ENCODE measurements around the gene ZNF564. TPM values are rescaled to one million over a fixed set of nuclear protein-coding genes. Genes with fewer than 3 reads are reported as not detected.

ZNF564 gene
- total and polyA plus RNA-seq, 2 experiments from 2014 or later, result 7.1 to 8.6 TPM

DNA sequence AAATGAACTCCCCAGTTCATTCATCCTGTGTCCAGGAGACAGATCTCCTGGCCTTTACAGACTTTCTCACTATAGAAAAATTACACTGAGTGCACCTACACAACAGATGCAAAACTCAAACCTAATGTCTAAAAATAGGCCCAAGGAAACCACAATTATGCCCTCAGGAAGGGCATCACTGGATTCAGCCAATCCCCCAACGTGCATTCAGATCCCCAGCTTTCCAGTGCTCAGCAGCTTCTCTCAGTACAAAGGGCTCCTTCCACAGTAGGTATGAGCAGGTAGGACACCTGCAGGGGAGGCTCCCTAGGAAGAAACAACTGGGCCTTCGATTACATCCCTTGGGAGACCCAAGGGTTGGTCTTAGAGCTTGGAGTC, 68.8 kb downstream of the ZNF564 start:
- Mint-ChIP-seq H3K36me3 (ENCODE audit: low read depth) (no peaks in the 10 kb centered on the region; the same call in 2 of the 3 replicates), H3K4me3 (no peak overlapping the region), H3K4me1 (peaks cover 10% of the 10 kb centered on the region; the same call in 2 of the 3 replicates), H3K27me3 (ENCODE audit: insufficient read depth, low read depth, poor library complexity) (peaks cover 7% of the 10 kb centered on the region), H3K9me3 (peaks cover 4% of the 10 kb centered on the region; the same call in 2 of the 3 replicates), H3K27ac (no peak overlapping the region)
- H3K79me2 ChIP-seq (replicated peaks; ENCODE audit: insufficient read depth), result 0 out of 2 replicates have a peak, but pooled peaks cover 3% of the 10 kb centered on the region
- H3K4me3 ChIP-seq, result no peak overlapping the region
- ATAC-seq (no peak), DNase-seq (ENCODE audit: low spot score) (no peak)
- H3K27ac ChIP-seq (ENCODE audit: low read depth), result no peak overlapping the region
- H4K20me1 ChIP-seq (replicated peaks; ENCODE audit: insufficient read depth), result peaks cover 8% of the 10 kb centered on the region; the same call in 1 of the 2 replicates
- H3K27me3 ChIP-seq (ENCODE audit: insufficient read depth), result peaks cover 17% of the 10 kb centered on the region
- no peaks in the 10 kb centered on the region for H3K36me3 ChIP-seq (ENCODE audit: insufficient read depth)
- no peaks in the 10 kb centered on the region for H3K9me2 ChIP-seq (ENCODE audit: insufficient read depth)
- H2AFZ ChIP-seq, result no peak overlapping the region
- TF ChIP-seq CREB1 (CRISPR knock-in tag; IDR thresholded peaks at IDR 0.05; ENCODE audit: low read depth), result no peak
- TF ChIP-seq, protein P1, sequence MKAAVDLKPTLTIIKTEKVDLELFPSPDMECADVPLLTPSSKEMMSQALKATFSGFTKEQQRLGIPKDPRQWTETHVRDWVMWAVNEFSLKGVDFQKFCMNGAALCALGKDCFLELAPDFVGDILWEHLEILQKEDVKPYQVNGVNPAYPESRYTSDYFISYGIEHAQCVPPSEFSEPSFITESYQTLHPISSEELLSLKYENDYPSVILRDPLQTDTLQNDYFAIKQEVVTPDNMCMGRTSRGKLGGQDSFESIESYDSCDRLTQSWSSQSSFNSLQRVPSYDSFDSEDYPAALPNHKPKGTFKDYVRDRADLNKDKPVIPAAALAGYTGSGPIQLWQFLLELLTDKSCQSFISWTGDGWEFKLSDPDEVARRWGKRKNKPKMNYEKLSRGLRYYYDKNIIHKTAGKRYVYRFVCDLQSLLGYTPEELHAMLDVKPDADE (IDR thresholded peaks at IDR 0.05), result no peak
- TF ChIP-seq ZNF331 (CRISPR knock-in tag; IDR thresholded peaks at IDR 0.05; ENCODE audit: low read depth), result no peak
- no peak for TF ChIP-seq NANOG (IDR thresholded peaks at IDR 0.05; ENCODE audit: borderline replicate concordance)
- no peak for TF ChIP-seq ZNF462 (CRISPR knock-in tag; IDR thresholded peaks at IDR 0.05)
- TF ChIP-seq REST (IDR thresholded peaks at IDR 0.05; ENCODE audit: unreplicated experiment), result no peak
- TF ChIP-seq POLR2AphosphoS5 (IDR thresholded peaks at IDR 0.05; ENCODE audit: low read depth), result no peak
- TF ChIP-seq CTCF (conservative IDR thresholded peaks at IDR 0.05; ENCODE audit: low read depth in 2 of 2), result no peak
- no peak for TF ChIP-seq EZH2phosphoT487 (IDR thresholded peaks at IDR 0.05; ENCODE audit: unreplicated experiment)
- peaks cover 13% of the 10 kb centered on the region; the same call in 1 of the 2 replicates for H3K4me1 ChIP-seq (ENCODE audit: insufficient read depth)
- H3F3A ChIP-seq (replicated peaks; ENCODE audit: low read depth), result no peaks in the 10 kb centered on the region
- no peak overlapping the region for H3K4me2 ChIP-seq
